Kidney glomerular epithelial cell (primary cell): Measurements from ENCODE around the gene PRCP.
"Not testable (repeated sequence)": the region's sequence is repeated elsewhere in the genome, so short reads cannot be mapped to it uniquely, and the experiment has no call there.

Experiments used
- DNase-seq: peaks from one replicate; lab custom pipeline; 2025; lab: John Stamatoyannopoulos, UW

The PRCP gene

GRCh38 chr11:82871646-82872045, 28.6 kb downstream of the PRCP start:
- DNase-seq = no peak

- DNase-seq = no peak
Measured at GRCh38 chr11:82869657-82870056, 30.6 kb downstream of the PRCP start.

- DNase-seq = peak; percentile 64
Measured at GRCh38 chr11:82867495-82868082, 32.6 kb downstream of the PRCP start.

- DNase-seq = no peak
Measured at GRCh38 chr11:82865841-82866240, 34.4 kb downstream of the PRCP start.

GRCh38 chr11:82864268-82864667, 36.0 kb downstream of the PRCP start:
- peak; percentile 57 for DNase-seq

GRCh38 chr11:82863209-82863608, 37.0 kb downstream of the PRCP start:
- no peak for DNase-seq

GRCh38 chr11:82862379-82862778, 37.9 kb downstream of the PRCP start:
- no peak for DNase-seq

- DNase-seq = no peak
Measured at GRCh38 chr11:82859750-82860149, 40.5 kb downstream of the PRCP start.

- peak; percentile 51 for DNase-seq
Measured at GRCh38 chr11:82858556-82859091, 41.6 kb downstream of the PRCP start.

GRCh38 chr11:82858133-82858532, 42.1 kb downstream of the PRCP start:
- no peak for DNase-seq

- DNase-seq = no peak
Measured at GRCh38 chr11:82857145-82857544, 43.1 kb downstream of the PRCP start.

- DNase-seq = no peak
Measured at GRCh38 chr11:82855616-82856015, 44.6 kb downstream of the PRCP start.

- DNase-seq = not testable (repeated sequence)
Measured at GRCh38 chr11:82854916-82855315, 45.3 kb downstream of the PRCP start.

- no peak for DNase-seq
Measured at GRCh38 chr11:82854242-82854641, 46.0 kb downstream of the PRCP start.

GRCh38 chr11:82848829-82849228, 51.4 kb downstream of the PRCP start:
- DNase-seq = no peak

GRCh38 chr11:82845356-82846353, 54.6 kb downstream of the PRCP start:
- DNase-seq = no peak

GRCh38 chr11:82843057-82843795, 57.0 kb downstream of the PRCP start:
- no peak for DNase-seq

- DNase-seq = no peak
Measured at GRCh38 chr11:82842019-82842418, 58.2 kb downstream of the PRCP start.

- DNase-seq = no peak
Measured at GRCh38 chr11:82837650-82838049, 62.6 kb downstream of the PRCP start.

GRCh38 chr11:82832983-82833382, 67.2 kb downstream of the PRCP start:
- no peak for DNase-seq

- DNase-seq = peak; percentile 3
Measured at GRCh38 chr11:82831364-82831763, 68.9 kb downstream of the PRCP start.

GRCh38 chr11:82830746-82831145, 69.5 kb downstream of the PRCP start:
- no peak for DNase-seq
